Measurements from ENCODE around the gene MRPL53. TPM values are rescaled to one million over a fixed set of nuclear protein-coding genes. Genes with fewer than 3 reads are reported as not detected.

Gene MRPL53
- total and polyA plus RNA-seq, 2 of the 13 experiments (the other 11 are each of a cell fraction or from before 2014, with no cell fraction given): 34.3 to 51.9 TPM

GRCh38 chr2:74472086-74472944, at the start of gene MRPL53 (continued):
- TF ChIP-seq DBP (CRISPR knock-in tag; IDR thresholded peaks at IDR 0.05; ENCODE audit: not compliant biosample characterization): no peak
- TF ChIP-seq, protein P1, sequence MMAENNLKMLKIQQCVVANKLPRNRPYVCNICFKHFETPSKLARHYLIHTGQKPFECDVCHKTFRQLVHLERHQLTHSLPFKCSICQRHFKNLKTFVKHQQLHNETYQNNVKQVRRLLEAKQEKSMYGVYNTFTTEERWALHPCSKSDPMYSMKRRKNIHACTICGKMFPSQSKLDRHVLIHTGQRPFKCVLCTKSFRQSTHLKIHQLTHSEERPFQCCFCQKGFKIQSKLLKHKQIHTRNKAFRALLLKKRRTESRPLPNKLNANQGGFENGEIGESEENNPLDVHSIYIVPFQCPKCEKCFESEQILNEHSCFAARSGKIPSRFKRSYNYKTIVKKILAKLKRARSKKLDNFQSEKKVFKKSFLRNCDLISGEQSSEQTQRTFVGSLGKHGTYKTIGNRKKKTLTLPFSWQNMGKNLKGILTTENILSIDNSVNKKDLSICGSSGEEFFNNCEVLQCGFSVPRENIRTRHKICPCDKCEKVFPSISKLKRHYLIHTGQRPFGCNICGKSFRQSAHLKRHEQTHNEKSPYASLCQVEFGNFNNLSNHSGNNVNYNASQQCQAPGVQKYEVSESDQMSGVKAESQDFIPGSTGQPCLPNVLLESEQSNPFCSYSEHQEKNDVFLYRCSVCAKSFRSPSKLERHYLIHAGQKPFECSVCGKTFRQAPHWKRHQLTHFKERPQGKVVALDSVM (CRISPR knock-in tag; IDR thresholded peaks at IDR 0.05): peak; percentile 77
- peak; percentile 49; the same call in 1 of the 2 replicates for TF ChIP-seq ZNF652 (CRISPR knock-in tag; IDR thresholded peaks at IDR 0.05; ENCODE audit: borderline replicate concordance, low read depth)
- peak; percentile 99 for TF ChIP-seq KMT2A (CRISPR knock-in tag; IDR thresholded peaks at IDR 0.05)
- peak; percentile 94; the same call in 1 of the 2 replicates for TF ChIP-seq KLF11 (CRISPR knock-in tag; IDR thresholded peaks at IDR 0.05)
- no peak for TF ChIP-seq MAFK (conservative IDR thresholded peaks at IDR 0.05 in 1 of 2, IDR thresholded peaks at IDR 0.05 in 1 of 2; ENCODE audit: low read length in 2 of 2)
- TF ChIP-seq CCDC6 (CRISPR knock-in tag; IDR thresholded peaks at IDR 0.05): peak; percentile 90
- peak; percentile 94 for TF ChIP-seq CREM (IDR thresholded peaks at IDR 0.05)
- TF ChIP-seq CREM (CRISPR knock-in tag; IDR thresholded peaks at IDR 0.05): no peak
- peak; percentile 64 for TF ChIP-seq BCL6 (CRISPR knock-in tag; IDR thresholded peaks at IDR 0.05)
- peak; percentile 54 for TF ChIP-seq TBL1XR1 (IDR thresholded peaks at IDR 0.05; ENCODE audit: borderline replicate concordance, low read length, partially characterized antibody)
- peak; percentile 100 for TF ChIP-seq AKAP8 (CRISPR knock-in tag; IDR thresholded peaks at IDR 0.05)
- peak; percentile 84 for TF ChIP-seq SRY (CRISPR knock-in tag; IDR thresholded peaks at IDR 0.05)
- peak; percentile 37; the same call in 1 of the 2 replicates for TF ChIP-seq CHD4 (IDR thresholded peaks at IDR 0.05; ENCODE audit: borderline replicate concordance, low read length)
- TF ChIP-seq UBTF (CRISPR knock-in tag; IDR thresholded peaks at IDR 0.05): peak; percentile 97
- TF ChIP-seq RFX5 (IDR thresholded peaks at IDR 0.05; ENCODE audit: low read depth, low read length): no peak
- peak; percentile 39; the same call in 1 of the 2 replicates for TF ChIP-seq HNF4A (CRISPR knock-in tag; IDR thresholded peaks at IDR 0.05)
- peak; percentile 95 for TF ChIP-seq MTF2 (CRISPR knock-in tag; IDR thresholded peaks at IDR 0.05; ENCODE audit: borderline replicate concordance)
- TF ChIP-seq ZNF672 (CRISPR knock-in tag; IDR thresholded peaks at IDR 0.05): no peak
- no peak for TF ChIP-seq MAFG (CRISPR knock-in tag; IDR thresholded peaks at IDR 0.05)
- no peak; the same call in none of the 2 replicates for TF ChIP-seq HES4 (CRISPR knock-in tag; IDR thresholded peaks at IDR 0.05; ENCODE audit: borderline replicate concordance)
- TF ChIP-seq ZSCAN20 (CRISPR knock-in tag; IDR thresholded peaks at IDR 0.05; ENCODE audit: borderline replicate concordance): 0 out of 2 replicates have a peak, but pooled peaks have one; percentile 83
- peak; percentile 98 for TF ChIP-seq ZNF747 (CRISPR knock-in tag; IDR thresholded peaks at IDR 0.05; ENCODE audit: borderline replicate concordance)
- TF ChIP-seq, protein P2, sequence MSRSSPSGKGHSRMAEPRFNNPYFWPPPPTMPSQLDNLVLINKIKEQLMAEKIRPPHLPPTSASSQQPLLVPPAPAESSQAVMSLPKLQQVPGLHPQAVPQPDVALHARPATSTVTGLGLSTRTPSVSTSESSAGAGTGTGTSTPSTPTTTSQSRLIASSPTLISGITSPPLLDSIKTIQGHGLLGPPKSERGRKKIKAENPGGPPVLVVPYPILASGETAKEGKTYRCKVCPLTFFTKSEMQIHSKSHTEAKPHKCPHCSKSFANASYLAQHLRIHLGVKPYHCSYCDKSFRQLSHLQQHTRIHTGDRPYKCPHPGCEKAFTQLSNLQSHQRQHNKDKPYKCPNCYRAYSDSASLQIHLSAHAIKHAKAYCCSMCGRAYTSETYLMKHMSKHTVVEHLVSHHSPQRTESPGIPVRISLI (CRISPR knock-in tag; IDR thresholded peaks at IDR 0.05; ENCODE audit: borderline replicate concordance): peak; percentile 79

Measured in HepG2 (cell line).